ENCODE measurements around the gene ABCC4. TPM values are rescaled to one million over a fixed set of nuclear protein-coding genes. Genes with fewer than 3 reads are reported as not detected.

Gene ABCC4
- total RNA-seq, 1 experiment from 2014 or later = 17.7 TPM

DNA sequence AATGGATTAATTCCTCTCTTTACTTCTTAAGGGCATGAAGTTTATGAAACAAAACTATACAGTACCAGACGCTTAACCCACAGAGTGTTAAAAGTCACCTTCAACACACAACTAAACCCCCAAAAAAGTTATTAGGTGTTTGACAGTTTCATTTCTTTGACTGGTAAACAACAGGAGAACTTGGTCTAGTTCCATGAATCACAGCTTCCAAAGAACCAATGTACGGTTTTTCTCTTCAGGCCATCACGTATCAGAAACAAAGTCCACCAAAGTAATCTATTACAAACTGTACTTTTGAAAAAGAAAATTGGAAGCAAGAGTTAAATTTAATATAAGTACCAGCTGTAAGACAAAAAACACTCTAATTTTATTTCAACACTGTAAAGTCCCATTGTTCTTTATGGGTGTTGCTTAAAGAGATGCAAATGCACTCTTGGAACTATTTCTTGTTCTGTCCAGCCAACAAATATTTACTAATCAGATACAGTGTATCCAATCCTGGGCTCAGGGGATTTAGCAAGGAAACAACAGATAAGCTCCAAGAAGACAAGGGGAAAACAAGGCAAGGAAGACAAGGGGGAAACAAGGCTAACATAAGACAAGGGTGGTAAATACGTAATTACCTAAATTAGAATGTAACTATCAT lies 149.2 kb downstream of the ABCC4 start:
- Histone ChIP-seq H3K27me3 (ENCODE audit: low read length) (no peaks in the 10 kb centered on the region), H3F3A (ENCODE audit: low read length, unreplicated experiment) (no peaks in the 10 kb centered on the region), H2AFZ (ENCODE audit: low read length) (no peak overlapping the region), H3K9me3 (ENCODE audit: low read length) (no peaks in the 10 kb centered on the region), H3K27ac (ENCODE audit: low read length) (peak overlapping the region; percentile 98; the same call in 1 of the 2 replicates), H3K4me2 (ENCODE audit: low read length) (no peak overlapping the region), H4K20me1 (ENCODE audit: low read length) (no peaks in the 10 kb centered on the region), H3K36me3 (ENCODE audit: low read depth, low read length) (no peaks in the 10 kb centered on the region; the same call in 1 of the 2 replicates), H3K4me1 (ENCODE audit: insufficient read depth, low read length) (peaks cover 46% of the 10 kb centered on the region), H3K9ac (ENCODE audit: low read length) (peak overlapping the region; percentile 82; the same call in 1 of the 2 replicates), H3K79me2 (ENCODE audit: low read length) (no peaks in the 10 kb centered on the region), H3K4me3 (ENCODE audit: low read length) (no peak overlapping the region), H3K9me2 (replicated peaks; ENCODE audit: low read length) (no peaks in the 10 kb centered on the region)
- TF ChIP-seq EZH2phosphoT487 (IDR thresholded peaks at IDR 0.05; ENCODE audit: borderline replicate concordance, low read length) (no peak), EZH2 (IDR thresholded peaks at IDR 0.05; ENCODE audit: low read length, unreplicated experiment) (no peak)
- TF ChIP-seq, protein P1, sequence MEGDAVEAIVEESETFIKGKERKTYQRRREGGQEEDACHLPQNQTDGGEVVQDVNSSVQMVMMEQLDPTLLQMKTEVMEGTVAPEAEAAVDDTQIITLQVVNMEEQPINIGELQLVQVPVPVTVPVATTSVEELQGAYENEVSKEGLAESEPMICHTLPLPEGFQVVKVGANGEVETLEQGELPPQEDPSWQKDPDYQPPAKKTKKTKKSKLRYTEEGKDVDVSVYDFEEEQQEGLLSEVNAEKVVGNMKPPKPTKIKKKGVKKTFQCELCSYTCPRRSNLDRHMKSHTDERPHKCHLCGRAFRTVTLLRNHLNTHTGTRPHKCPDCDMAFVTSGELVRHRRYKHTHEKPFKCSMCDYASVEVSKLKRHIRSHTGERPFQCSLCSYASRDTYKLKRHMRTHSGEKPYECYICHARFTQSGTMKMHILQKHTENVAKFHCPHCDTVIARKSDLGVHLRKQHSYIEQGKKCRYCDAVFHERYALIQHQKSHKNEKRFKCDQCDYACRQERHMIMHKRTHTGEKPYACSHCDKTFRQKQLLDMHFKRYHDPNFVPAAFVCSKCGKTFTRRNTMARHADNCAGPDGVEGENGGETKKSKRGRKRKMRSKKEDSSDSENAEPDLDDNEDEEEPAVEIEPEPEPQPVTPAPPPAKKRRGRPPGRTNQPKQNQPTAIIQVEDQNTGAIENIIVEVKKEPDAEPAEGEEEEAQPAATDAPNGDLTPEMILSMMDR (conservative IDR thresholded peaks at IDR 0.05; ENCODE audit: low read depth, low read length) = no peak
- ATAC-seq (no peak), DNase-seq (no peak)
- intact Hi-C loops (cut with micrococcal nuclease) = loop anchor here (10.0 kb wide), 2 partner anchors 287 to 367 kb away; no protein-coding TSS in a partner anchor
- POLR2A ChIA-PET (ENCODE audit: unreplicated experiment) = no interaction called here
- CTCF ChIA-PET = no interaction called here
- BruUV-seq (replicated peaks) = no TSS peak

DNA sequence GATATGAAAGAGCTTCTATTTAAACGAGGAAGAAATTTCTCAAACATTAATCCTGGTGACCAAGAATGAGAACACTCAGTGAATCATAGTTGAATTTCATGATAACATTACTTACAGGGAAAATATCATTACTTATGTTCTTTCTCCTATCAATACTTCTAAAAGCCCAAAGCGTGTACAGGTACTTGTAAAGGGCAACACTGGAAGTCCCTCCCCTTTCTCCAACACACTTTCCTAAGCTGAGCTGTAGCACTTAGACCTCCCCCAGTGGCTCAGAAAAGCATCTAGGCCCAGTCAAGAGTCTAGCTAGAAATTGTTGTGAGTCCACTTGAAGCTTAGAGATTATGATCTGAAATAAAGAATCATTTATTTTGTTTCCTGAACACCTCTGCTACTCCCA lies 150.7 kb downstream of the ABCC4 start:
- no peak for ATAC-seq

More for the DNA sequence above, 150.7 kb downstream of the ABCC4 start:
- CTCF ChIA-PET = no interaction called here
- H3K27ac ChIP-seq (ENCODE audit: low read length) = peak overlapping the region; percentile 78
- no peaks in the 10 kb centered on the region; the same call in 1 of the 2 replicates for H3K36me3 ChIP-seq (ENCODE audit: low read depth, low read length)
- H4K20me1 ChIP-seq (ENCODE audit: low read length) = no peaks in the 10 kb centered on the region
- no peaks in the 10 kb centered on the region for H3K9me3 ChIP-seq (ENCODE audit: low read length)
- peaks cover 40% of the 10 kb centered on the region for H3K4me1 ChIP-seq (ENCODE audit: insufficient read depth, low read length)
- POLR2A ChIA-PET (ENCODE audit: unreplicated experiment) = interaction anchor here (0.6 kb wide), 1 partner anchor 30 kb away, joined by 6 read pairs; no protein-coding TSS in a partner anchor
- intact Hi-C loops (cut with micrococcal nuclease) = loop anchor here (10.0 kb wide), 2 partner anchors 286 to 366 kb away; no protein-coding TSS in a partner anchor
- no peak overlapping the region for H3K4me3 ChIP-seq (ENCODE audit: low read length)
- H3K9me2 ChIP-seq (replicated peaks; ENCODE audit: low read length) = no peaks in the 10 kb centered on the region
- no peak for TF ChIP-seq EZH2 (IDR thresholded peaks at IDR 0.05; ENCODE audit: low read length, unreplicated experiment)
- TF ChIP-seq, protein P1 (conservative IDR thresholded peaks at IDR 0.05; ENCODE audit: low read depth, low read length) = no peak
- TF ChIP-seq EZH2phosphoT487 (IDR thresholded peaks at IDR 0.05; ENCODE audit: borderline replicate concordance, low read length) = no peak
- no peak overlapping the region for H2AFZ ChIP-seq (ENCODE audit: low read length)
- peak overlapping the region; percentile 1; the same call in 1 of the 2 replicates for H3K4me2 ChIP-seq (ENCODE audit: low read length)
- peak overlapping the region; percentile 57 for H3K9ac ChIP-seq (ENCODE audit: low read length)
- H3F3A ChIP-seq (ENCODE audit: low read length, unreplicated experiment) = no peaks in the 10 kb centered on the region
- no peaks in the 10 kb centered on the region for H3K79me2 ChIP-seq (ENCODE audit: low read length)
- no peaks in the 10 kb centered on the region for H3K27me3 ChIP-seq (ENCODE audit: low read length)
- peak; percentile 44 for DNase-seq
- no TSS peak for BruUV-seq (replicated peaks)

All from PC-3 (cell line).